Measurements from ENCODE around the gene PRKN. TPM values are rescaled to one million over a fixed set of nuclear protein-coding genes. Genes with fewer than 3 reads are reported as not detected.

Gene PRKN
- total RNA-seq, 4 donors from 2014 or later: 5.2 to 121 (median 6.9) TPM

DNA sequence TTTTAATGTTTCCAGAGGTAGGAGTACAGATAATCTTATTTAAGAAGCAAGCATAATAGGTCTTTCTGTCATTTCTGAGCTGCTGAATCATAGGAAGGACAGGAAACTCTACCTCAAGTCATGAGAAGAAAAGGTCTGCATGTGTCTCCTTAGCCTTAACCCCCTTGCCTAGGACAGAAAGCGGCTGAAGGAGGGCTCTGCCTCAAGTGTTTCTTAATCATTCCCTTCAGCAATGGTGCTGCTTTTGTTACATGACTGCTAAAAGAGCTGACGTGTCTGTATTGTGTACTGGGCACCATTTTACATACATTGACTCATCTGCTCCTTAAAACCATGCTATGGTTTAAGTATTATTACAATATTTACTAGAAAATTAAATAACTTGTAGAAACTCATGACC is 889.7 kb downstream of the PRKN start:
- Histone ChIP-seq H3K4me1 (no peaks in the 10 kb centered on the region), H3K27ac (no peak overlapping the region), H3K9me3 (no peaks in the 10 kb centered on the region), H3K27me3 (no peaks in the 10 kb centered on the region), H3K36me3 (no peaks in the 10 kb centered on the region), H3K4me3 (replicated peaks in 1 of 3) (no peak overlapping the region)
- TF ChIP-seq POLR2A (IDR thresholded peaks at IDR 0.05): no peak
- TF ChIP-seq, protein P1, sequence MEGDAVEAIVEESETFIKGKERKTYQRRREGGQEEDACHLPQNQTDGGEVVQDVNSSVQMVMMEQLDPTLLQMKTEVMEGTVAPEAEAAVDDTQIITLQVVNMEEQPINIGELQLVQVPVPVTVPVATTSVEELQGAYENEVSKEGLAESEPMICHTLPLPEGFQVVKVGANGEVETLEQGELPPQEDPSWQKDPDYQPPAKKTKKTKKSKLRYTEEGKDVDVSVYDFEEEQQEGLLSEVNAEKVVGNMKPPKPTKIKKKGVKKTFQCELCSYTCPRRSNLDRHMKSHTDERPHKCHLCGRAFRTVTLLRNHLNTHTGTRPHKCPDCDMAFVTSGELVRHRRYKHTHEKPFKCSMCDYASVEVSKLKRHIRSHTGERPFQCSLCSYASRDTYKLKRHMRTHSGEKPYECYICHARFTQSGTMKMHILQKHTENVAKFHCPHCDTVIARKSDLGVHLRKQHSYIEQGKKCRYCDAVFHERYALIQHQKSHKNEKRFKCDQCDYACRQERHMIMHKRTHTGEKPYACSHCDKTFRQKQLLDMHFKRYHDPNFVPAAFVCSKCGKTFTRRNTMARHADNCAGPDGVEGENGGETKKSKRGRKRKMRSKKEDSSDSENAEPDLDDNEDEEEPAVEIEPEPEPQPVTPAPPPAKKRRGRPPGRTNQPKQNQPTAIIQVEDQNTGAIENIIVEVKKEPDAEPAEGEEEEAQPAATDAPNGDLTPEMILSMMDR (IDR thresholded peaks at IDR 0.05): no peak
- intact Hi-C loops (cut with DNase I): no loop called here
- WGBS, 2 donors: 81 to 83% methylated on average over 2 of the region's 2 CpGs
- DNase-seq: no peak

DNA sequence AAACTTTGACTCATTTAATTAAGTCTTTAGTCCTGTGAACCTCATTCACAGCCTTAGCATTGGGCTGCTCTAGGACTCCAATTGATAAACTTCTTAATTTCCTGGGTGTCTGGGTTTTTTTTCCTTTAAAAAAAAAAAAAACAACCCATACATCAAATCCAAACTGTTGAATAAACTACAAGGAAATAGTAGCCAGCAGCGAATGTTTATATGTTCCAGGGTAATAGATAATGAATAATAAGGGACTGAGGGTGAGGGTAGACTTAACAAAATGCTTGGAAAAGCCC is 890.2 kb downstream of the PRKN start:
- no peak overlapping the region for H3K27ac ChIP-seq
- intact Hi-C loops (cut with DNase I): no loop called here
- DNase-seq: no peak
- no peaks in the 10 kb centered on the region for H3K36me3 ChIP-seq
- no peak overlapping the region for H3K4me3 ChIP-seq (replicated peaks in 1 of 3)
- 53 to 57% methylated on average over 1 of the region's 1 CpG for WGBS, 2 donors
- no peak for TF ChIP-seq POLR2A (IDR thresholded peaks at IDR 0.05)
- TF ChIP-seq, protein P1 (IDR thresholded peaks at IDR 0.05): no peak
- no peaks in the 10 kb centered on the region for H3K27me3 ChIP-seq
- H3K4me1 ChIP-seq: no peaks in the 10 kb centered on the region
- H3K9me3 ChIP-seq: no peaks in the 10 kb centered on the region

DNA sequence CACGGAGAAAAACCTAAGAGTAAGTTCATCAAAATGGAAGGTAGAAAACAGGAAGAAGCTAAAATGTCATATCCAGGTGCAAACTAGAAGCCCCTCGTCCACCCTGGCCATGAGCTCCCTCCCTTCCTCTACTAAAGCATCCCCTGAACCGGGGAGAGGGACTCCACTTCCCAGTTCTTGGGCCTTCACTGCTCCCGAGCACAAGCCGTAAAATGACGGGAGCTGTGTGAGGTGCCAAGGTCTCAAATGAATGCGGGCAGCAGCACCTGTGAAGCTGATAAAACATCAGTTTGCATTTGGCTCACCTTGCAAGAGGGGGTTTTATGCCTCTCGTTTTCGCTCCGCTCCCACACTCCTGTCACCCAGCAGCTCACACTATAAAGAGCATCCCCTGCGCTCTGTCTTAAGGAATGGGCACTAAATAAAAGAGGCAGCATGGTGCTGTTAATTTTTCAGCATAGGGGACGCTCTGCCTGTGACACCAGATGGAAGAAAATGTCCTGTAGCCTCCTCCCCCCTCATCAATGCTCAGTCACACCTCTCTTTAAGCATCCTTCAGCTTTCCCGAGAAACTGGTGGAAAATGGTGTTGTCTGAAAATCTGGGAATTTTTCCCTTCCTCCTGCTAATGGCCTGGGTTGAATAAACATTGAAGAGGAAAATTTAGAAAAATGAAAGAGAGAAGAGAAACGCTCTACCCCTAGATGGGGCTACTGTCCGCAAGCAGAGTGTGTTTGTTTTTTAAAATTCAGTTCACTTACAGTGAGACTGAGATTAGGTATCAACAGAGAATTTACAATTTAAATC is 890.7 kb downstream of the PRKN start:
- intact Hi-C loops (cut with DNase I): no loop called here
- H3K9me3 ChIP-seq: no peaks in the 10 kb centered on the region

DNA sequence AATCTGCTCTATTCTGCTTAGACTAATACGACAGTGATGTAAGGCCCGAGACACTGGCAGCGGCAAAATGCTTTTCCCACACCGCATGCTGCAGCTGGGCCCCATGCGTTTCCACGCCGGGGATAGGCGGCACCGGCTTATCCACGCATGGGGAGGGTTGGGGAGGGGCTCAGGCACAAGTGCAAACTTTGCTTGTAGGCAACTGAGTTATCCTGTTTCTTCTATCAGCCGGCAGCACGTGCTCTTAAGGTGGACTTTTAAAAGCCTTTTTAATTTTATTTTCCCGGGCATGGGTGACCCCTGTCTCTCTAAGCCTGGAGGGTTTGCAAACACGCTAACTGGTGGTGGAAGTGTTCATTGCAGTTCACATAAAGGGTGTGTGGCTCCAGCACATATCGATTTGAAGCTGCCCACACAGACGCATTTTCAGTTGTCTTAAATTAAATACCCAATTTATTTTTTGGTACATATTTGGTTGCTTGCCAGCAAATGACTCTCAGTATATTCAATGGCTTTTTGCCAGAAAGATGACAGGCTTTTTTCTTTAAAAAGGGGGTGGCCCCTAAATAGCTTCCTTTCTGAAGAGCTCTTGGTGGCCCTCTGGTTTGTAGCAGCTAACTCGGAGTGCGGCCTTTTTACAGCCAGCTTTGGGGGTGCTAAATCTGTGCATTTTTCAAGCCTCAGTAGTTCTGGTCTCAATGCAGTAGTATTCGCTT is 891.9 kb downstream of the PRKN start:
- Histone ChIP-seq H3K4me1 (no peaks in the 10 kb centered on the region), H3K9me3 (no peaks in the 10 kb centered on the region), H3K27ac (no peak overlapping the region), H3K36me3 (no peaks in the 10 kb centered on the region), H3K27me3 (no peaks in the 10 kb centered on the region), H3K4me3 (replicated peaks in 1 of 3) (no peak overlapping the region)
- DNase-seq: no peak
- TF ChIP-seq POLR2A (IDR thresholded peaks at IDR 0.05): no peak
- TF ChIP-seq, protein P1 (IDR thresholded peaks at IDR 0.05): no peak
- whole genome bisulfite sequencing, 2 donors: 31 to 35% methylated on average over 19 of the region's 19 CpGs
- intact Hi-C loops (cut with DNase I): no loop called here

More for the DNA sequence above, 890.7 kb downstream of the PRKN start:
- Histone ChIP-seq H3K27me3 (no peaks in the 10 kb centered on the region), H3K36me3 (no peaks in the 10 kb centered on the region), H3K27ac (no peak overlapping the region), H3K4me3 (replicated peaks in 1 of 3) (no peak overlapping the region), H3K4me1 (no peaks in the 10 kb centered on the region)
- no peak for DNase-seq
- WGBS, 2 donors: 81 to 82% methylated on average over 15 of the region's 15 CpGs
- TF ChIP-seq, protein P1 (IDR thresholded peaks at IDR 0.05): peak in 1 of 6 experiments; percentile 8
- TF ChIP-seq POLR2A (IDR thresholded peaks at IDR 0.05): no peak

DNA sequence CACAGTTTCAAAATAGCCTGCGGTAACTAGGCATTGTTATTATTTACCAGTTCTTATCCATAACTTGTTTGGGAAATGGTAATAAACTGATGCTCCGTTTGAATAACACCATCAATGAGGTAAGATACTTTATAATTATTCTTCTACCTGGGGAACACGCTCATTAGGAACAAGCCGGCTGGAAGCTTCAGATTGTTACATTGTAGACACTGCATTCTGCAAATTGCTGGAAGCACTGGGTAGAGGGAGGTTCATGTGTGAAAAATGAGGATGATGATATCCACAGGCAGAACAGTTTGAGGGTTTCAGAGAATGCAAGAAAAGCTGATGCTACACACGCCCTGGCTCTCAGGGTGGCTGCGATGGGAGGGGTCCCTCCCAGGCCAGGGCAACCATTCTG is 893.1 kb downstream of the PRKN start:
- no peak for DNase-seq
- H3K27ac ChIP-seq: no peak overlapping the region
- WGBS, 2 donors: 88 to 95% methylated on average over 6 of the region's 6 CpGs
- TF ChIP-seq, protein P1 (IDR thresholded peaks at IDR 0.05): no peak
- no peaks in the 10 kb centered on the region for H3K4me1 ChIP-seq
- intact Hi-C loops (cut with DNase I): no loop called here
- no peaks in the 10 kb centered on the region for H3K36me3 ChIP-seq
- no peaks in the 10 kb centered on the region for H3K27me3 ChIP-seq
- no peak overlapping the region for H3K4me3 ChIP-seq (replicated peaks in 1 of 3)
- no peaks in the 10 kb centered on the region for H3K9me3 ChIP-seq

Measured in thyroid gland (tissue), 4 donors.